ENCODE measurements around the gene PILRB.
"Not testable (repeated sequence)": the region's sequence is repeated elsewhere in the genome, so short reads cannot be mapped to it uniquely, and the experiment has no call there.

The PILRB gene

GRCh38 chr7:100370746-100371145 lies 12.8 kb downstream of the PILRB start:
- no peak overlapping the region for H3K4me3 Mint-ChIP-seq
- H3K36me3 Mint-ChIP-seq (ENCODE audit: low read depth) = peaks cover 13% of the 10 kb centered on the region
- peaks cover 44% of the 10 kb centered on the region for H3K4me1 Mint-ChIP-seq
- H3K27me3 Mint-ChIP-seq (ENCODE audit: low read depth, poor library complexity) = no peaks in the 10 kb centered on the region
- no peak for TF ChIP-seq CTCF (IDR thresholded peaks at IDR 0.05)
- DNase-seq = no peak
- H3K9me3 Mint-ChIP-seq = no peaks in the 10 kb centered on the region
- peak overlapping the region; percentile 22 for H3K27ac Mint-ChIP-seq

GRCh38 chr7:100371561-100372171 lies 13.7 kb downstream of the PILRB start:
- no peak for DNase-seq
- no peak for TF ChIP-seq CTCF (IDR thresholded peaks at IDR 0.05)
- Mint-ChIP-seq H3K4me3 (no peak overlapping the region), H3K9me3 (no peaks in the 10 kb centered on the region), H3K36me3 (ENCODE audit: low read depth) (peaks cover 19% of the 10 kb centered on the region), H3K4me1 (peaks cover 51% of the 10 kb centered on the region), H3K27me3 (ENCODE audit: low read depth, poor library complexity) (no peaks in the 10 kb centered on the region), H3K27ac (peak overlapping the region; percentile 36)

DNA sequence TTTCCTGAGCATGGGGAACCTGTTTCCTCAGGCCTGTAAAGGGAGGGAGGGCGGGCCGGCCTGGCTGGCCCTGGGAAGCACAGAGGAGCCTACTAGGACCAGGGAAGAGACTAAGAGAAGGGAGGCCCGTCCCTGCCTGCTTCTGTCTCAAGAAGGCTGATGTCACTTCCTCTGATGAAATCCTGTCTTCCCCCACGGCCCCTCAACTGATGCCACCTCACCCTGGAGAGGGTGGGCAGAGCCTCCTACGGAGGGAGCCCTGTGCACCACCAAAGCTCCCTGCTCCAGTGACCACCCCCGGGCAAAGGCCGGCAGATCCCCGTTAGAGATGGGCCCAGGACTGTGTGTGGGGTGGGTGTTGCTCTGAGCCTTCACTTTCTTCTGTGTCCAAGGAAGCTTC lies 14.3 kb downstream of the PILRB start:
- Mint-ChIP-seq H3K4me1 (peaks cover 51% of the 10 kb centered on the region), H3K4me3 (no peak overlapping the region), H3K27me3 (ENCODE audit: low read depth, poor library complexity) (no peaks in the 10 kb centered on the region), H3K36me3 (ENCODE audit: low read depth) (peaks cover 16% of the 10 kb centered on the region), H3K9me3 (no peaks in the 10 kb centered on the region), H3K27ac (no peak overlapping the region)
- TF ChIP-seq CTCF (IDR thresholded peaks at IDR 0.05) = no peak
- no peak for DNase-seq

DNA sequence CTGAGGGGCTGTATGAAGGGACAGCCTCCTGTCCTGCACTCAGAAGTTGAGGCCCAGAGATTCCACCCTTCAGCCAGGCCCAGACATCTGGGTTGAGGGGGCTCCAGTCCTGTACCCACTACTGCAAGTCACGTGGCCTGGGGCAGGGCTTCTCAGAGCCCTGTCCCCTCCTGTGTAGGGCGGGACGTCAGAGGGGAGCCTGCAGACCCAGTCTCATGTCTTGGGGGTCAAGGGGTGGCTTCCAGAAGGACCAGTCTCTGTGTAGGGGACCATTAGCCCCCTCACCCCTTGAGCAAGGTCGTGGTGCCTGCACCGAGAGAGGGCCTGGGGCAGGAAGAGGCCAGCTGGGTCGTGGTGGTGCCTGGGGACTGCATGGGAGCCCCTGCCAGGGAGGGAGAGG lies 14.8 kb downstream of the PILRB start:
- H3K9me3 Mint-ChIP-seq = no peaks in the 10 kb centered on the region

DNA sequence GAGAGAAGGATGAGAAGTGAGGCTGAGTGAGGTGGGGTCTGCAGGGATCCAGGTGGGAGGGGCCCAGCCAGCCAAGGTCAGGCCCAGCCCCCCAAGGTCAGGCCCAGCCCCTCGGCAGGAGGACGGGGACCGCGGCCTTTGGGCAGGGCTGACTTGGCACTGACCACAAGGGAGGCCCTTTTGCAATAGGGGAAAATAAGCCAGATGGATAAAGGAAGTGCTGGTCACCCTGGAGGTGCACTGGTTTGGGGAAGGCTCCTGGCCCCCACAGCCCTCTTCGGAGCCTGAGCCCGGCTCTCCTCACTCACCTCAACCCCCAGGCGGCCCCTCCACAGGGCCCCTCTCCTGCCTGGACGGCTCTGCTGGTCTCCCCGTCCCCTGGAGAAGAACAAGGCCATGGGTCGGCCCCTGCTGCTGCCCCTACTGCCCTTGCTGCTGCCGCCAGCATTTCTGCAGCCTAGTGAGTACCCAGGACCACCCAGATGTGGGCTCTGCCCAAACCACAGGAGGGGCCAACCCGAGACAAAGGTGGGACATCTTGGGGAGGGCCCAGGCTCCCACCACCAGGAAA lies 15.4 kb downstream of the PILRB start, which contains the start of gene PILRA:
Gene PILRA, plus strand, starts transcription at position 227 of the 571 bp plus-strand sequence. Its CDS starts 170 bp downstream, at position 397.
- Mint-ChIP-seq H3K4me3 (no peak within 1 kb of the TSS), H3K4me1 (peaks cover 51% of the 10 kb centered on the region), H3K27ac (no peak within 1 kb of the TSS), H3K36me3 (ENCODE audit: low read depth) (peaks cover 12% of the 10 kb centered on the region), H3K27me3 (ENCODE audit: low read depth, poor library complexity) (no peaks in the 10 kb centered on the region), H3K9me3 (no peaks in the 10 kb centered on the region)
- no peak for TF ChIP-seq CTCF (IDR thresholded peaks at IDR 0.05)
- no peak for DNase-seq

More for the DNA sequence above, 14.8 kb downstream of the PILRB start:
- no peak overlapping the region for H3K4me3 Mint-ChIP-seq
- no peak for DNase-seq
- no peak overlapping the region for H3K27ac Mint-ChIP-seq
- peaks cover 12% of the 10 kb centered on the region for H3K36me3 Mint-ChIP-seq (ENCODE audit: low read depth)
- no peaks in the 10 kb centered on the region for H3K27me3 Mint-ChIP-seq (ENCODE audit: low read depth, poor library complexity)
- TF ChIP-seq CTCF (IDR thresholded peaks at IDR 0.05) = no peak
- H3K4me1 Mint-ChIP-seq = peaks cover 51% of the 10 kb centered on the region

- Mint-ChIP-seq H3K36me3 (ENCODE audit: low read depth) (peaks cover 15% of the 10 kb centered on the region), H3K4me1 (peaks cover 45% of the 10 kb centered on the region)
- not testable (repeated sequence) for H3K27me3 Mint-ChIP-seq (ENCODE audit: low read depth, poor library complexity); DNase-seq; H3K9me3 Mint-ChIP-seq; H3K27ac Mint-ChIP-seq; H3K4me3 Mint-ChIP-seq
Observed at GRCh38 chr7:100373870-100374598, 16.1 kb downstream of the PILRB start.
